Medulla oblongata (tissue), 1 donor: Measurements from ENCODE around the gene LRRC27.
"Not testable (repeated sequence)": the region's sequence is repeated elsewhere in the genome, so short reads cannot be mapped to it uniquely, and the experiment has no call there.

Experiments used
- DNase-seq: peaks from one replicate; pipeline ENCODE4 v3.0.0-alpha.2; 2015; ENCODE audit errors: extremely low spot score

The LRRC27 gene

DNA sequence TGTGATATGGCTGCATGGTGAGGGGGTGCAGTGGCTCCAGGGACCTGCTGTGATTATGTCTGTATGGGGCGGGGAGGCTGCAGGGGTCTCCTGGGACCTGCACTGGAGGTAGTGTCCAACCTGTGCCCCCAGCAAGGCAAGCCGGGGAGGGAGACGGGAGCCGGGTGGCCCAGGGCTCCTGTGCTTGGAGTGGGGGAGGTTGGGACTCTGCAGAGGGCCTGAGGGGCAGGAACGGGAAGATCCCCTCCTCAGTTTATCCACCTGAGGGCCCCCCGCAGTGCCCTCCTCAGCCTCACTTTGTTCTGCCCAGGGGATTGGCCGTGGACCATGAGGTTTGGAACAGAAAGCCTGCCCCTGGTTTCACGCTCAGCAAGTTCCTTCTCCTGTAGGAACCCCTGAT lies 42.2 kb downstream of the LRRC27 start:
- no peak for DNase-seq

DNA sequence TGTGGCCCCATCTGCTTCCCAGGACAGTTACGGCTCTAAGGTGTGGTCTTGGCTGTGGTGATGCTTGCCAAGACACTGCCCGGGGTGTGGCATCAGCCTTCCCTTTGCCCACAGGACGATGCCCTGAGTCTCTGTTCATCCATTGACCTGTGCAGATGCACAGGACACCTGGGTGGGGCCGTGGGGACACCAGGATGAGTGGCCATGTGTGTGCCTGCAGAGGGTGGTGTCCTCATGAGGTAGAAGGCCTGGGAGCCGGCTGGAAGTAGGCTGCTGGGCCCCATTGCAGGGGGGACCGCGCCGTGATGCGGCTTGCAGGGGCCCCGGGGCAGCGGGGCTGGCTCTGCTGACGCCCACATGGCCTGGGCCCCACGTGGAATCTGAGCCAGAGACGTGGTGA lies 42.6 kb downstream of the LRRC27 start:
- DNase-seq, result no peak

DNA sequence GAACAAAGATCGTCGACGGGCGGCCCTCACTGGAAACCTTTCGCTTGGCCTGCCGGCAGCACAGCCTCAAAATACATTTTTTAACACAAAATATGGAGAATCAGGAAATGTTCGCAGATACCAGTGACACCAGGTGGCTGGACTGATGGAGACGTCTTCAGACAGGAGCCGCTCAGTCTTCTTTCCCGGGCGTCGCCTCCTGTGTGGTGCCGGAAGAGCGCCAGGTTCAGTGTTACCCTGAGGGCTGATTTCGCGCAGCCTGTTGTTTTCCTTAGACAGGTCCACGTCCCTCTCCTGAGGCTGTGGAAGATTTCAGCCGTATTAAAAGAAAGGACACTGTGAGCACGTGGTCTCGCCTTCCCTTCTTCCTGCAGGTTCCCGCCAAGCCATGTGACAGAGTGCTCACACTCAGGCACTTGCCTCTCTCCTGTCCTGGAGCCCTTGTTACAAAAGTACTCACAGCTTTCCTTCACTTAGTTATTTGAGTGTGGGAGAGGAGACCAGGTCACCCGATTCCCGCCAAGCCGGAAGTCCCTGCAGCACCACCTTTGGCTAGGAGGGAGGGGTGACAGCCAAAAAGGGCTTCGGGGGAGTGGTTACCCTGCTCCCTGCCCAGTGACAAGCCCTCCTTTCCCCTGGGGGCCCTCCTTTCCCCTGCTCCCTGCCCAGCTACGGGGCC lies 43.3 kb downstream of the LRRC27 start:
- no peak for DNase-seq

DNA sequence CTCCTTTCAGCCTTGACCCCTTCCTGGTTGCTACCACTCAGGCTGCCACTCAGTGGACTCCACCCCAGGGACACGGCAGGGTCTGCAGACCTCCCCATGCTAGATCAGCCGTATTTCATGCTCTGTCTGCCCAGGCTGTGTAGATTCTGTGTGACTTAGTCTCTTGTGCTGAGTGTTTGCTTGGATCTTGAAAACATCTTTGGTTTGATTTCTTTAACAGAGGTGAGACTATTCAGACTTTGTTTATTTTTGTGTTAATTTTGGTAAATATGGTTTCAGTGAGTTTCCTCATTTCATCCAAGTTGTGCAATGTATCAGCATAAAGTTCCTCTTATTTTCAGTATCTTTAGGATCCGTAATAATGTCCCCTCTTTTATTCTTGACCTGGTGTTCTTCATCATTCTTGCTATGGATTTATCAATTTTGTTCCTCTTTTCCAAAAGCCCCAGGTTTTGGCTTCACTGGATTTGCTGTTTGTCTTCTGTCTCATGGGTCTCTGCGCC lies 43.9 kb downstream of the LRRC27 start:
- no peak for DNase-seq

DNA sequence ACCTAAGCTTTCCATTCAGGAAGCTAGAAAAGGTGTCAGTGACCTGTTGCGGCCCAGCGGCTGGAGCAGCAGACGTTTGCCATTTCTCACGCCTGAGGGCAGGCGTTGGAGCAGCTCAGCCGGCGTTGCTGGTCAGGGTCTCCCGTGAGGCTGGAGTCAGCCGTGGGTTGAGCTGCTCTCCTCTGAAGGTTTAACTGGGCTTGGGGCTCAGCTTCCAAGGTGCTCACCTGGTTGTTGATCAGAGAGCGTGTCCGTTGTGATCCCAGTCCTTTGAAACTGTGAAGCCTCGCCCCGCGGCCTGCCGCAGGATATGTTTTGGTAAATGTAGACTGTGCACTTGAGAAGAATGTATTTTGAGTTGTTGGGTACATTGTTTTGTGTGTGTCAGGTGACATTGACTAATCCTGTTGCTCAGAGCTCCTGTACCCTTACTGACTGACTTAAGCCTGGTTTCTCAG lies 44.4 kb downstream of the LRRC27 start:
- no peak for DNase-seq

DNA sequence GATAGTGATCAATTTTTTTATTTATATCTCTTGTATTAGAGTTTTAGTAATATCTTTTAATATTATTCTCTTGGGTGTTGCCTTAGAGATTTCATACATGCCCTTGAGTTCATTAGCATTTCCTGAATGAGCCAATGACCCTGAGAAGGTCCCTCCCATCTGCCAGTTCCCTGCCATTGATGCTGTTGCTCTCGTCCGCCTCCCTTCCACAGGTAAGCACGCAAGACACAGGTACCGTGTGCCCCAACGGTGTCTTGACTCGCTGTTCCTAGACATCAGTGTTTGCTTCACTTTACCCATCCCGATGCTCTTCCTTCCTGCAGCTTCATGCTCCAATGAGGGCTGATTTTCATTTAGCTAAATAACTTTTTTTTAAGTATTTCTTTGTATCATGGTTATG lies 45.3 kb downstream of the LRRC27 start:
- DNase-seq, result no peak

DNA sequence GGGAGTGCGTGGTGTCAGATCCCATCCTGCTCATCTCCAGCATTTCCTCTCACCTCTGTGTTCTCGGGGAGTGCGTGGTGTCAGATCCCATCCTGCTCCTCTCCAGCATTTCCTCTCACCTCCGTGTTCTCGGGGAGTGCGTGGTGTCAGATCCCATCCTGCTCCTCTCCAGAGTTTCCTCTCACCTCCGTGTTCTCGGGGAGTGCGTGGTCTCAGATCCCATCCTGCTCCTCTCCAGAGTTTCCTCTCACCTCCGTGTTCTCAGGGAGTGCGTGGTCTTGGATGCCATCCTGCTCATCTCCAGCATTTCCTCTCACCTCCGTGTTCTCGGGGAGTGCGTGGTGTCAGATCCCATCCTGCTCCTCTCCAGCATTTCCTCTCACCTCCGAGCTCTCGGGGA lies 47.0 kb downstream of the LRRC27 start:
- not testable (repeated sequence) for DNase-seq

DNA sequence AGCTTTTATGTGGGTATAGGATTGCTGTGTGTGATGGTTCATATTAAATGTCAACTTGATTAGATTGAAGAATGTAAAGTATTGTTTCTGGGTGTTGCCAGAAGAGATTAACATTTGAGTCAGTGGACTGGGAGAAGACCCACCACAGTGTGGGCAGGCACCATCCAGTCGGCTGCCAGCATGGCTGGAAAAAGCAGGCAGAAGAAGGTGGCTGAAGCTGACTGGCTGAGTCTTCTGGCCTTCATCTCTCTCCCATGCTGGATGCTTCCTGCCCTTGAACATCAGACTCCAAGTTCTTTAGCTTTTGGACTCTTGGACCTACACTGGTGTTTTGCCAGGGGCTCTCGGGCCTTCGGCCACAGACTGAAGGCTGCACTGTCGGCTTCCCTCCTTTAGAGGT lies 49.0 kb downstream of the LRRC27 start:
- DNase-seq, result not testable (repeated sequence)

DNA sequence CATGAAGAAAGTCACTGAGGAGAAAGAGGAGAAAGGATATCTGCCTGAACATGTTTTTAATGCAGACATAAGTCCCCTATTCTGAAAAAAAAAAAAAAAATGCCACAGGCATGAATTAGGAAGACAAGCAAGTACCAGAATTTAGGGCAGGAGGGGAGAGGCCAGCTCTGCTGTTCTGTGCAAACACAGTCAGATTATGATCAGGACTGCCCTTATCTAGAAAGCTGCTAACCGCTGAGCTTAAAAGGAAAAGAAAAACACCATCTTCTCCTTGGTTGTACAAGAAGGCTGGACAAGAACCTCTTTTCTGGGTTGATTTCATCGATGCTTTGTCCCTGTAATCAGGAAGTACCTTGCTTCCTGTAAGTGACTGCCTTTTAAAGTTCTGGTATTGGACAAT lies 49.7 kb downstream of the LRRC27 start:
- no peak for DNase-seq

DNA sequence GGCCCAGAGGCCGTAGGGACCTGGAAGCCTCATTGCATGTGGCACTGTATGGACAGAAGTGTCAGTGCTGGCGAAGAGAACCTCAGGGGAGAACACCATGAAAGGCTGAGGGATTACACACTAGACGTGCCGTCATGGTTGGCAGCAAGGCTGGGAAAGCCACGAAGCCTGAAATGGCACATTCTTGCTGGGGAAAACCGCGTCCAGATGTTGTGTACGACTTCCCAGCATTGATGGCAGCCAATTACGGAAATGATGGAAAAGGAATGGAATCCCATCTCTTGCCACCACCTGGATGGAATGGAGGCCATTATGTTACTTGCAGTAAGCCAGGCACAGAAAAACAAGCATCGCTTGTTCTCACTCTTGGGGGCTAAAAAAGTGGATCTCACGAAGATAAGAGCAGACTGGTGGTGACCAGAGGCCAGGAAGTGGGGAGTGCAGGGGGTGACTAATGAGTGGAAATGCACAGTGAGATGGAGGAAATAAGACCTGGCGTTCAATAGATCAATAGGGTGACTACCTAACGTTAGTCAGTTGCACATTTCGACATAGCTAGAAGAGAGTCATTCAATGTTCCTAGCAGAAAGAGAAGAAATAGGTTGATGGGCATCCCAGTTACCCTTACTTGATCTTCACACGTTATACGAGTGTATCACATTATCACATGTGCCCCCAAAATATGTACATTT lies 50.4 kb downstream of the LRRC27 start:
- no peak for DNase-seq

DNA sequence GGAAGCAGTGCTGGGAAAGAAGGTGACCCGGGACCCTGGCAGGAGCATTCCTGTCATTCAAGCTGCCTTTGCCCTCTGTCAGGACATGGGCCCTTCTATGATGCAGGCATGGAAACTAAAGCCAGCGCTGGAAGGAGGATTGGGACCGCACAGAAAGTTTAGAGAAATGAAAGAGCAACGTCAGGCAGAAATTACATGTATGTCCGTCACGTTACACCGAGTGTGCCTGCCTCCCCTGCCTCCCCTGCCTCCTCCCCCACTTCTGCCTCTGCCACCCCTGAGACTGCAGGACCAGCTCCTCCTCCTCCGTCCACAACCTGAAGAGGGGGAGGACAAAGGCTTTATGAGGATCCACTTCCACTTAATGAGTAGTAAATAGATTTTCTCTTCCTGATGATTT lies 51.1 kb downstream of the LRRC27 start:
- no peak for DNase-seq

DNA sequence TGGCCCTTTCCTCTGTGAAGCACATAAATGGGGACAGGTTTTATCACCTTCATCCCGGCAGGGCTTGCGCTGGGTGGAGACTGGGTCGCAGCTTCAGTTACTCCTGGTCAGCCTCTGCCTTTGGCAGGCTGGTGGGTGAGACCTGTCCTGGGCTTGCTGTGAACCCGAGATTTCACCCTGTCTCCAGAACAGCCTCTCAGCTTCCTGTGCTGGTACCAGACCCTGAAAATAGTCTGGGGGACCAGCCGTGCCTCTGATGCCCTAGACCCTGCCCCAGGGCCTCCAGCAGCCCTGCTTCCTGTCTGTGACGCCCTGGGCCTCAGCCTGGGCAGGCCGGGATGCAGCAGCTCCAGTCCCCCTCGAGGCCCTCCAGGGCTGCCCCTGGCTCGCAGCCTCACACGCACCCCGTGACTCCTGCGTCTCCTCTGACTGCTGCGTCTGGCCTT lies 51.8 kb downstream of the LRRC27 start:
- no peak for DNase-seq

DNA sequence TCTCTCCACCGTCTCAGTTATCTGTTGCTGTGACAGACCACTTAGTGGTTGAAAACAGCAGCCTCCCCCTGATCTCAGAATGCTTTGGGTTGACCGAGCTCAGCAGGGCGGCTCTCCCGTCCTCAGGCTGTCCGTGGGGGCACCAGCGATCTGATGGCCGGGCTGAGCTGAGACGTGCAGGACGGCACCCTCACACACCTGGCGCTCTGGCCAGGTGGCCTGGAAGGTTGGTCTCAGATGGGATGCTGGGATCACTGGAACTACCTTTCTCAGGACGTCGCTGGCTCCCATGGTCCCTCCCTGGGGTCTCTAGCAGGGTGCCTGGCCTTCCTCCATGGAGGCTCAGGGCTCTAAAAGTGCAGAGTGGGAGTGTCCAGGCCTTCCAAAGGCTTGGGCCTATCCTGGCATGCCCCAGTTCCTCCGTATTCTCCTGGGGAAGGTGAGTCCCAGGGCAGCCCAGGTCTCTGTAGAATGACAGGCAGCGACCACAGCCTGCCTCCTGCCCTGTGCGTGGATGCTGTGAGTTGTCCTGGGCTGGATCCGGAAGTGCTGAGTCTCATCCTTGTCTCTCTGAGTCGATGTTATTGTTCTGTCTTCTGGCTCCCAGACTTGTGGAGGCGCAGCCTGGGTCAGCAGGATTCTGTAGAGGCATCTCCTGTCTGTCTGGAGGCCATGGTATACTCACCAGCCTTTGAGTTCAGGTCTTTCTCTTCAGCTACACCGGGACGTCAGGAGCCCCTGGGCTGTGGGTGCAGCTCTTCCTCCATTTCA lies 52.8 kb downstream of the LRRC27 start:
- no peak for DNase-seq

DNA sequence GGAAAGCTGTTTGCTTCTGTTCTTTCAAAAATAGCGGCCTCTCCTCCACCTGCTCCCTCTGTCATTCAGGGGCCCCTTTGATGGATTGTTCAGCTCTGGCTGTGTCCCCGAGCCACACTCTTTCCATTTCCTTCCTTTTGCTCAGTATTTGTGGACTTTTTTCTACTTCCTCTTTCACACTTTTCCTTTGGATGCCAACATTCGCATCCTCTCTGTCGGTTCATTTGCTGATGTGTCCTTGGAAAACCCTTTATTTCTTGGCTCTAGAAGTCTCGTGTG lies 53.3 kb downstream of the LRRC27 start:
- no peak for DNase-seq

DNA sequence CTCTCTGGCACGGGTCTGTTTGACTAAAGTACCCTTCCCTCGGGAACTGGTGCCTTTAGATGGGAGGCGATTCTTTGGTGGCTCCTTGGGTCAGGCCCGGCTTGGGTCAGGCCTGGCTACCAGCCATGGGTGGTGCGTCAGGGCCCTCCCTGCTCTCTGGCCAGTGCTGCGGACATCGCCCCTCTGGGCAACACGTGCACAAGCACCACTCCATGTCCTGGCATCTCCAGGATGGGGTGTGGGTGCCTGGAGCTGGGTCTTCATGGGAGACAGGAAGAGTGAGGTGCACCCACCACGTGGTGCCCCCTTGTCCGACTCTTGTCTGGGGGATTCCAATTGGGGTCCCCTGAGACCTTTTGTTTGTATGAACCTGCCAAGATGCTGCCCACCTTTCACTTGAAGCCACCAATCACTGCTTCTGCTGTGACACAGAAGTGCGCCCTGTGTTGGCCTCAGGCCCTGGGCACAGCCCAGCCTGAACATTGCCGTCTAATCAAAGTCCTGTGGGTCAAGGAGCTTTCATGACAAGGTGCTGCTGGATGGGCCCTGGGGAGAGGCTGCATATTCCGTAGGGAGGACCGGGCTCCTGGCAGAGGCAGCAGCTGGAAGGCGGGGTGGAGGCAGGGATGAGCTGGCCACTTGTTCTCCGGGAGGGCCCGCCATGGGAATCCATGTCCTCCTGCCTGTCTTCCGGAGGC lies 53.9 kb downstream of the LRRC27 start:
- no peak for DNase-seq

DNA sequence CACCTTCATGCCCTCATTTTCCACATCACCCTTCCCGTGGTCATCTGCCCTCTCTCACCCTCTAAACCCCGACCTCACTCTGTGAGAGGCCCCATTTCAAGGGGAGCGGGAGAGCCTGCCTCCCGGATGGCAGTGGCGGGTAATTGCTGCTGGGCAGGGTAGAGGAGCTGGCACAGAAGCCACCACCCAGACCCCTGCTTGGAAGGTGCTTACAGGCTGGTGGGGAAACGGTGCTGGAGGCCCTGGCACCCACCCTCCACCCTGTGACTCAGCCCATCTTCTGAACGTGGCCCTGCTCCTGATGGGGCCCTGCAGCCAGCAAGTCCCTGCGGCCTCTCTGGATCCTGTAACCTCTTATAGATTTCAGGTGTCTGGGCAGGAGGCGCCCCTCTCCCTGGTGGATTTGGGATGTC lies 54.4 kb downstream of the LRRC27 start:
- no peak for DNase-seq

DNA sequence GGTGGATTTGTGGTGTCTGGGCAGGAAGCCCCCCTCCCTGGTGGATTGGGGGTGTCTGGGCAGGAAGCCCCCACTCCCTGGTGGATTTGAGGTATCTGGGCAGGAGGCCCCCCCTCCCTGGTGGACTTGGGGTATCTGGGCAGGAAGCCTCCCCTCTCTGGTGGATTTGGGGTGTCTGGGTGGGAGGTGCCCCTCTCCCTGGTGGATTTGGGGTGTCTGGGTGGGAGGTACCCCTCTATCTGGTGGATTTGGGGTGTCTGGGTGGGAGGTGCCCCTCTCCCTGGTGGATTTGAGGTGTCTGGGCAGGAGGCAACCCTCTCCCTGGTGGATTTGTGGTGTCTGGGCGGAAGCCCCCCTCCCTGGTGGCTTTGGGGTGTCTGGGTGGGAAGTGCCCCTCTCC lies 54.9 kb downstream of the LRRC27 start:
- not testable (repeated sequence) for DNase-seq

DNA sequence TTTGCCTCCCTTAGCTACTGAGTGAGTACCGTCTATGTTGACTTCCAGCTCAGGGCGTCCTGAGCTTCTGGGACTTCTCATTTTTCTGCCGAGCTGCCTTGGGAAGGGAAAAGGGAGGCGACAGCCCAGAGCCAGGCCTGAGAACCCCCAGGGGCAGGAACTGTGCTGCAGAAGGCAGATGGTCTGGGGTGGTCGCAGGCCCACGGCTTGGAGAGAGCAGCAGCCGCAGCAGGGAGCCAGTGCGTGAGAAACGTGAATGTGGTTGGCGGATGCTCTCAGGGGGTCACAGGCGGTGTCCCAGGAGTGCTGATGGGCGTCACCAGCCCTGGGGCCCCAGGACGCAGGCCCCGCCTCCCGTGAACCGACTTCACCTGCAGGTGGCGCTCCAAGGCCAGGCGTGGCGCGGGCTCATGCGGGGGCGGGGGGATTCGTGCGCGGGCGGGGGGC lies 55.8 kb downstream of the LRRC27 start:
- DNase-seq, result peak; percentile 45

DNA sequence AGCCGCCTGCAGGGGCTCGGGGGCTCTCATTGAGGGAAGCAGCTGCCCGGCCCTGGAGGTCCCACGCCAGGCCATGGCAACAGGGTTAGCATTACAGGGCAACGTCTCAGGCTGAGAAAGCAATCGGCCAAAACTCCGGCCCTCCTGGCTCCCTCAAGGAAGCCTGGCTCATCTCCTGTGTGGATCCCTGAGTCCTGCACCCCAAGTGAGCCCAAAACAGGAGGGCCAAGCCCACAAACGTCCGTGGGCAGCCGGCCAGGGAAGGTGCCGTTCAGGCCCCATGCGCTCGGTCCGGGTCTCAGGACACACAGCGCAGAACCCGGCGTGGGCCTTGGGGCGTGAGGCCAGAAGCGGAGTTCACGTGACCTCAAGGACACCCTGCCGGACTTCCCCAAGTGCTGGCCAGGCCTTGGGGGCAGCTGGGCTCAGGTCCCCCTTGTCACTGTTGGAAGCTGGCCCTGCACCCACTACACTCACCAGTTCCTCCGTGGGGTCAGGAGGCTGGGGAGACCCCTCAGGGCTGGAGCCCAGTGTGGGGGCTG lies 57.0 kb downstream of the LRRC27 start:
- DNase-seq, result no peak

DNA sequence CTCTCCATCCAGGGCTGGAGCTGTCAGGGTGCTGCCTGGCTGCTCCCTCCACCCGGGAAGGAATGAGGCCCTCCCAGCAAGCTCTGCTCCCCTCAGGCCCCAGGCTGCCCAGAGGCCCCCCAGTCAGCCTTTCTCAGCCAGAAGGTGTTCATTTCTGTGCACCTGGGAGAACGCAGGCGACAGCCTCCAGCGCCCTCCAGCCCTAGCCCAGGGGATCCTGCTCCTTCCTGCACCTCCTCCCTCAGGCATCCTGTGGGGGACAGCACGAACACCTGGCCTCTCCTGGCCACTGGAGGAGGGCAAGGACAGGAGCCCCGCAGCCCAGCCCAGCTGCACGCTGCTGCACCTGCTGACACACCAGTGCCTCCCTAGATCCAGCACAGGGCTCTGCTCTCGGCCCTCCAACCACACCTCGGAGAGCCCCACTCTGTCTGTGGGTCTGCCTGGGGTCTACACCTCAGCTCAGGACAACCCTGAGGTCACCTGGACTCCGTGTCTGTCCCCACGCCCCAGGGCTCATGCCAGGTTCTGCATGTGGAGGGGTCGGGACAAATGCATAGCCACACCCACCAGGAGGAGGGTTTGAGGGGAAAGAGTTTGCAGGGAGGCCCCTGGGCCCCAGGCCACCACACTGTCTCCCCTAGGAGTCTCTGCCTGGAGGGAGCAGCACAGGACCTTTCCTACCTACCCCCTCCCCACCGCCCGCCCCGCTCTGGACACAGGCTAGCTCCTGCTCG lies 57.6 kb downstream of the LRRC27 start:
- DNase-seq, result no peak
